Right lobe of liver (tissue), 6 donors: Measurements from ENCODE around the gene EMC6. TPM values are rescaled to one million over a fixed set of nuclear protein-coding genes. Genes with fewer than 3 reads are reported as not detected.

Source experiments
- ATAC-seq, 4 donors: fragments of 200-7000 bp; cut with Tn5 transposase; one replicate each; pipeline ENCODE4 v1.9.1; 2020; ENCODE audit warnings: mild to moderate bottlenecking in 4 of 4, moderate library complexity in 4 of 4
- DNase-seq, 3 donors: peaks; one replicate each; pipeline ENCODE4 v3.0.0-alpha.2; 2020
- H3K27ac ChIP-seq, 3 donors: fragments of 200-600 bp; one replicate each; pipeline ENCODE4 v1.8.0; 2022
- H3K27me3 ChIP-seq, 2 donors: fragments of 200-600 bp; one replicate each; pipeline ENCODE4 v1.8.0; 2022
- H3K36me3 ChIP-seq, 4 donors: fragments of 200-600 bp; sonication (generic) in 1 of 4; one replicate each; pipeline versions ENCODE4 v1.5.1 to v1.8.0; 2017 to 2022; ENCODE audit warnings: control low read depth in 1 of 4
- H3K4me1 ChIP-seq, 4 donors: fragments of 200-600 bp; sonication (generic) in 1 of 4; one replicate each; pipeline versions ENCODE4 v1.5.1 to v1.8.0; 2017 to 2022; ENCODE audit warnings: control low read depth in 1 of 4
- H3K4me3 ChIP-seq, 3 donors: fragments of 200-600 bp; one replicate each; pipeline ENCODE4 v1.8.0; 2022
- H3K9me3 ChIP-seq, 4 donors: fragments of 200-600 bp; sonication (generic) in 1 of 4; one replicate each; pipeline versions ENCODE4 v1.5.1 to v1.8.0; 2017 to 2022; ENCODE audit warnings: control low read depth in 1 of 4
- CTCF ChIP-seq, 4 donors: fragments of 200-600 bp in 3 of 4; fragments of 450-650 bp in 1 of 4; IDR thresholded peaks; one replicate each; pipeline versions ENCODE4 v1.5.1 to v1.8.0; 2016 to 2022; ENCODE audit warnings: antibody characterized with exemption in 4 of 4, mild to moderate bottlenecking in 2 of 4
- POLR2A ChIP-seq: fragments of 450-650 bp; IDR thresholded peaks from one replicate; pipeline ENCODE4 v1.6.1; 2017; ENCODE audit warnings: antibody characterized with exemption, mild to moderate bottlenecking
- WGBS: methylation state at CpG from one replicate; pipeline ENCODE4 v1.1.6; 2018; ENCODE audit warnings: low coverage, low lambda C conversion rate; ENCODE audit not compliant: insufficient coverage; ENCODE audit errors: missing lambda C conversion rate; 5-methylcytosine and 5-hydroxymethylcytosine counted together
- intact Hi-C, 2 donors: fragments of 100-400 bp; cut with DNase I; formaldehyde crosslinking; loops; one replicate each; pipeline versions ENCODE4 v1.11.2 to v1.14.1; 2022
- total RNA-seq, 6 experiments: library from RNA; depleted of rRNA in 2 of 6; stranded (reverse); fragments of >200 nt in 2 of 6; fragmentation: NEBNext Ultra II Directional in 3 of 6; extraction: Animal tissue kit (Norgen Biotek cat#: 25700) in 3 of 6; gene quantifications; one replicate each; pipeline versions ENCODE4 v1.1.0 to v1.2.4, GENCODE V29; 2016 to 2023
- donor health status: DM: no; HTN: yes; CAD: no.
- donor health status: DM: no; HTN: no; CAD: no.
- donor health status: DM: no; HTN: no; CAD: no.
- donor health status: DM: no; HTN: yes; CAD: no.
- donor health status: DM: no; HTN: yes; CAD: no.

Gene EMC6
- total RNA-seq, 6 experiments from 2014 or later = 19.7 to 27.7 (median 24.4) TPM

GRCh38 chr17:3641014-3641413, 27.6 kb upstream of the EMC6 start:
- no peaks in the 10 kb centered on the region for H3K27me3 ChIP-seq
- H3K4me3 ChIP-seq = no peak overlapping the region
- ATAC-seq = no peak
- no peak overlapping the region for H3K27ac ChIP-seq
- WGBS = 53% methylated on average over 2 of the region's 3 CpGs
- no peaks in the 10 kb centered on the region for H3K36me3 ChIP-seq
- peaks cover 0 to 16% (median 0%) of the 10 kb centered on the region in 4 donors for H3K4me1 ChIP-seq
- no peaks in the 10 kb centered on the region for H3K9me3 ChIP-seq
- intact Hi-C loops = no loop called here
- no peak for TF ChIP-seq CTCF (IDR thresholded peaks at IDR 0.05)
- no peak for TF ChIP-seq POLR2A
- no peak for DNase-seq

- DNase-seq = no peak
- H3K4me1 ChIP-seq = peaks cover 0 to 19% (median 0%) of the 10 kb centered on the region in 4 donors
- no peak overlapping the region for H3K27ac ChIP-seq
- WGBS = 53% methylated on average over 8 of the region's 19 CpGs
- intact Hi-C loops = no loop called here
- ATAC-seq = peak in 2 of 4 donors; percentile 17 to 45
- TF ChIP-seq POLR2A (no peak), CTCF (IDR thresholded peaks at IDR 0.05) (no peak)
- H3K27me3 ChIP-seq = no peaks in the 10 kb centered on the region
- H3K4me3 ChIP-seq = no peak overlapping the region
- no peaks in the 10 kb centered on the region for H3K36me3 ChIP-seq
- H3K9me3 ChIP-seq = no peaks in the 10 kb centered on the region
Measured at GRCh38 chr17:3641717-3642486, 26.7 kb upstream of the EMC6 start.

- H3K9me3 ChIP-seq = no peaks in the 10 kb centered on the region
- no peak for DNase-seq
- no peak overlapping the region for H3K4me3 ChIP-seq
- TF ChIP-seq CTCF (IDR thresholded peaks at IDR 0.05) (no peak), POLR2A (no peak)
- H3K4me1 ChIP-seq = peaks cover 0 to 17% (median 5%) of the 10 kb centered on the region in 4 donors
- 96% methylated on average over 4 of the region's 4 CpGs for whole genome bisulfite sequencing
- H3K27ac ChIP-seq = no peak overlapping the region
- no peak for ATAC-seq
- H3K27me3 ChIP-seq = no peaks in the 10 kb centered on the region
- intact Hi-C loops = no loop called here
- H3K36me3 ChIP-seq = no peaks in the 10 kb centered on the region
Measured at GRCh38 chr17:3643889-3644349, 24.7 kb upstream of the EMC6 start.

- H3K27me3 ChIP-seq = no peaks in the 10 kb centered on the region
- no peak overlapping the region for H3K4me3 ChIP-seq
- no peak for TF ChIP-seq CTCF (IDR thresholded peaks at IDR 0.05)
- TF ChIP-seq POLR2A = no peak
- no peaks in the 10 kb centered on the region for H3K9me3 ChIP-seq
- intact Hi-C loops = no loop called here
- no peak overlapping the region for H3K27ac ChIP-seq
- no peak for DNase-seq
- WGBS = 79% methylated on average over 5 of the region's 5 CpGs
- no peaks in the 10 kb centered on the region for H3K36me3 ChIP-seq
- ATAC-seq = no peak
- peaks cover 0 to 17% (median 5%) of the 10 kb centered on the region in 4 donors for H3K4me1 ChIP-seq
Measured at GRCh38 chr17:3645310-3645709, 23.3 kb upstream of the EMC6 start.
